Fibroblast of peridontal ligament (primary cell): Measurements from ENCODE around the gene ICA1.
"Not testable (repeated sequence)": the region's sequence is repeated elsewhere in the genome, so short reads cannot be mapped to it uniquely, and the experiment has no call there.

Source experiments
- DNase-seq: peaks from one replicate; pipeline ENCODE4 v3.0.0-alpha.2; 2010; ENCODE audit errors: extremely low read depth

ICA1 gene

DNA sequence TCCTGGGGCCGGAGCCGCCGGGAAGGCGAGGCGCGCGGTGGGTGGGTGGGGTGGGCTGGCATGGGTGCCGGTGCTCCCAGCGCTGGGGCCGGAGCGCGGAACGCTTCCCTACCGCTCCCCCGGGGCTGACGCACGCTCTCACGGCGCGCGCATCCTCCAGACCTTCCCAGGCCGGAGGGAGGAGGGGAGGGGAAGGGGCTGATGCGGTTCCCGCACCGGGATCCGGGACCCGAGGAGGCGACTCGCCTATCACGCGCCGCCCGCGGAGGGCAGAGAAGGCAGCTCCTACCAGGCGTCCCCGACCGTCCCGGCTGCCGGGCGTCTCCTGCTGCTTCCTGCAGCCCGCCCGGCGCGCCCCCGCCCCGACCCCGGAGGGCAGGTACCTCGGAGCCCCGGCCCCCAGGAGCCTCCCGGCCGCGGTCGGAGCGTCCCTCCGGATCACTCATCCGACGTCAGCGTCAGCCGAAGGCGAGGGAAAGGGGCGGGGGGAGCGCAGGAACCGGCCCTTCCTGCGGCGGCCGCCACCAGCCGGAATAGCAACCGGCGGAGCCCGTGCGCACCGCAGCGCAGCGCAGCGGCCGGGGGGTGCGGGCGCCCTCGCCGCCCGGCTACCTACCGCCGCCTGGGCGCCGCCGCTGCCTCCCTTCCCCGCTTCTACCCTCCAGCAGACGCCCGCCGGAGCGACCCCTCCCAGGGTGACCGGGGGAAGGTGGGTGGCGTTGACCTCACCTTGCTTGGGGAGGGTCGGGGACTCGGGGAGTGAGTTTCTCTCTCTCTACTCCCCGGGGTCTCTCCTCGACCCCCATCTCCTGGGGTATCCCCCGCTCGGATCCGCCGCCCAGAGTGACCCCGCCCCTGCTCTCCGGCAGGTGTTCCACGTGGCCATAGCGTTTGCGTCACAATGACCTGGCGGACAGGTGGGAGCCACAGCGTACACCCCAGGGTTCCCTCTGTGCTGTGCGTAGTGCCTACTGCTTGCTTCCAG, at the start of gene ICA1:
ICA1 (minus strand) TSS at position 457 of the 985 bp plus-strand sequence. CDS start 26,241 bp downstream, outside the sequence.
- no peak for DNase-seq

DNA sequence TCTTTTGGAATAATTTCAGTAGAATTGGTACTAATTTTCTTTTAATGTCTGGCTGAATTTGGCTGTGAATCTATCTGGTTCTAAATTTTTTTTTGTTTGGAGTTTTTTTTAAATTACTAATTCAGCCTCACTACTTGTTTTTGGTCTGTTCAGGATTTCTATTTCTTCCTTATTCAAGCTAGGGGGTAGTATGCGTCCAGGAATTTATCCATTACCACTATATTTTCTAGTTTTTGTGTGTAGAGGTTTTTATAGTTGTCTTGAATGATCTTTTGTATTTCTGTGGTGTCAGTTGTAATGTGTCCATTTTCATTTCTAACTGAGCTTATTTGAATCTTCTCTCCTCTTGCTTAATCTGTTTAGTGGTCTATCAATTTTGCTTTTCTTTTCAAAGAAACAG, 48.9 kb upstream of the ICA1 start:
- DNase-seq = no peak

DNA sequence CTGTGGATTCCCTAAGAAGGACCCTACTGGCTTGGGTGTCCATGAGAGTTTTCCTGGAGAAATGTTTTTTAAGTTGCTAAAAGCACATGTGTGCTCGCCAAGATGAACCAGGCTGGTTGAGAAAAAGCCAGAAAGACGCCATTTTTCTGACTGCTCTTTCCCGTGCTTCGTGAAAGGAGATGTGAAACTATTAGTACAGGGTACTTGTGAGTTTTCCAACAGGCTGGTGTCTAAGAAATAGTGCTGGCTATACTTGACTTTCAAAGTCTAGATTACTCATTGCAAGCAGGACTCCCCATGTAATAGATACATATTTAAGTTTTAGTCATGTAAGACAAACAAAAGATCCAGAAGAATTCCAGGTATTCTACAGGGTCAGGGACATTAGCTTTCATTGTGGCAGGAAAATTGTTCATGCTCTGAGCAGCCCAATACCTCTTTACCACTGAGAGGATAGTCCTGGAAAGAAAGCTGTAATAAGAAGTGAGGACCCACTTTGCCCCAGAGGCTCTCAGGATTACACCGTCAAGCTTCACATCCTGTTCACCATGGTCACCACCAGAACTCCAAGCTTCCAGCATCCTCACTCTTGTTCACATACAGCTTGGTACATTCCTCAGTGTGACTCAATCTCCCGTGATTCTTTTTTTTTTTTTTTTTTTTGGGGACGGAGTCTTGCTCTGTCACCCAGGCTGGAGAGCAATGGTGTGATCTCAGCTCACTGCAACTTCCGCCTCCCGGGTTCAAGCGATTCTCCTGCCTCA, 43.8 kb upstream of the ICA1 start:
- no peak for DNase-seq

DNA sequence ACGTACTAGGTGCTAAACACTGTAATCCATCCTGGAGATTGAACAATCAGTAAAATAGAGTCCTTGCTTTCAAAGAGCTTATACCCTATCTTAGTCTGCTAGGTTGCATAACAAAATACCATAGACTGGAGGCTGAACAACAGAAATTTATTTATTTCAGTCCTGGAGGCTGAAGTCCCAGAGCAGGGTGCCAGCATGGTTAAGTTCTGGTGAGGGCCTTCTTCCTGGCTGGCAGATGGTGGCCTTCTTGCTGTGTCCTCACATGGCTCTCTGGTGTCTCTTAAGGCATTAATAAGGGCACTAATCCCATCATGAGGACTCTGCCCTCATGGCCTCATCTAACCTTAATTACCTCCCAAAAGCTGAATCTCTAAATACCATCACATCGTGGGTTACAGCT, 43.1 kb upstream of the ICA1 start:
- DNase-seq = no peak

DNA sequence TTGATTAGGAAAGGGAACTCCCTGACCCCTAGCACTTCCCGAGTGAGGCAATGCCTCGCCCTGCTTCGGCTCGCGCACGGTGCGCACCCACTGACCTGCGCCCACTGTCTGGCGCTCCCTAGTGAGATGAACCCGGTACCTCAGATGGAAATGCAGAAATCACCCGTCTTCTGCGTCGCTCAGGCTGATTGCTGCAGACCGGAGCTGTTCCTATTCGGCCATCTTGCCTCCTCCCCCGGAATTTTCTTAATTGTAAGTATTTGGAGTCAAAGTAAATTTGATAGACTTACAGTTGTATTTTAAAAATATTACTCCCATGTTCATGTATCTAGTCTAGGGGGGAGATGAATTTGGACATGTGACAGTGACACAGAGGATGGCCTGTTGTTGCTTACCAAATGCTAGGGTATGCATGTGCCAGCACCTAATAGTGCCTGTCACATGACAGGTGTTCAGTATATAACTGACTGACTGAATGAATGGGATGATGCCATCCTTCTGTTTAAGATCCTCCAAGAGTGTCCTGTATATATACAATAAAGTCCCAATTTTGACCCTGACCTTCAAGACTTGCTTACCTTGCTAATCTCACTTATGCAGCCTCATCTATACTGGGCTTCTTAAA, 42.0 kb upstream of the ICA1 start:
- no peak for DNase-seq

DNA sequence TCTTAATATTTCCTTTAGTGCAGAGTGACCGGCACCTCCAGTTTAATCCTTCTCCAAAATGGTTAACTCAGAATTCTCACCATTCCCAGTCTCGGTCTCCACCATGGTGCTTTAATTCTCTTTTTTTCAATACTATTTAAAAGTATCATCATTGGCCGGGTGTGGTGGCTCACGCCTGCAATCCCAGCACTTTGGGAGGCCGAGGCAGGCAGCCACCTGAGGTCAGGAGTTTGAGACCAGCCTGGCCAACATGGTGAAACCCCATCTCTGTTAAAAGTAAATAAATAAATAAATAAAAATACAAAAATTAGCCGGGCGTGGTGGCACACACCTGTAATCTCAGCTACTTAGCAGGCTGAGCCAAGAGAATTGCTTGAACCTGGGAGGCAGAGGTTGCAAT, 35.1 kb upstream of the ICA1 start:
- DNase-seq = not testable (repeated sequence)

DNA sequence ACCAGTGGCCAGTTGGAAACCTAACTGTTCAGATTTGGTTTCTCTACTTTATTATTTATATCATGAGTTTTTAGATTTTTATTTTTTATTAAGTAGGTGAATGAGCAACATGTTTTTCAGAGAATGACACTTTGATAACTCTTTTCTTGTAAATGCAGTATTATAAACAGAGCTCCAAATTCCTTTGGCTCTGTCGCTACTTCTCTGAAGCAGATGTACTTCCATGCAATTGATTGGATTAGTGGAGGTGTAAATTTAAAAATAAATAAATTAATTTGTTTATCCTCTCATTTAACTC, 34.3 kb upstream of the ICA1 start:
- no peak for DNase-seq

DNA sequence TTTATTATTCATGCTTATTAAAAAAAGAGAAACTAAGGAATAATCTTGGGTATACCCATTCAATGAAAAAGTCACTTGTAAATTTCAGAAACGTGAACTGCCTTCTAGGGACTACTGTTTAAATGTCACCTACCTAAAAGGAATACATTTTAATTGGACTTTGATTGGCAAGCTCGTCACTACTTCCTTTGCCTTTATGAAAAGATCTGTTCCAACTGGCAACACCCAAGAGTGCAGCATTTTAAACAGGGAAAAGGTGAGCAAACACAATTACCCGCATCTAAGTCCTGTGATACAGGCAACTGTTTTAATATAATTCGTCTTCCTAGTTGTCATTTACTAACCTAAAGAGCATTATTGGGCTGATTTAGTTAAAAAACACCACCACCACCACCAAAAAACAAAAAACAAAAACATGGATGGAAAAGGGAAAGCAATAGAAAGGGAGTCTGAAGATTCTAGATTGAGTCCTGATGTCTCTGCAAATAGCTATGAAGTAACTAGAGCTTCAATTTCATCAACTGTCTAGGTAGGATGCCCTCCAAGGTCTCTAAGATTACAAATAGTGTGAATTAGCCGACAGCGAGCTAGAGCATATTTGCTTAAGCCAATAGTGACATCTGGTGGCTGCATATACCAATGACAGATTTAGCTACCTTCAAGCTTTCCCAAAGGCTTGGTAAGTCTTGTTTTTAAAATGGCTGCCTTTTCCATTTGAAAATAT, 33.8 kb upstream of the ICA1 start:
- DNase-seq = peak; percentile 79

DNA sequence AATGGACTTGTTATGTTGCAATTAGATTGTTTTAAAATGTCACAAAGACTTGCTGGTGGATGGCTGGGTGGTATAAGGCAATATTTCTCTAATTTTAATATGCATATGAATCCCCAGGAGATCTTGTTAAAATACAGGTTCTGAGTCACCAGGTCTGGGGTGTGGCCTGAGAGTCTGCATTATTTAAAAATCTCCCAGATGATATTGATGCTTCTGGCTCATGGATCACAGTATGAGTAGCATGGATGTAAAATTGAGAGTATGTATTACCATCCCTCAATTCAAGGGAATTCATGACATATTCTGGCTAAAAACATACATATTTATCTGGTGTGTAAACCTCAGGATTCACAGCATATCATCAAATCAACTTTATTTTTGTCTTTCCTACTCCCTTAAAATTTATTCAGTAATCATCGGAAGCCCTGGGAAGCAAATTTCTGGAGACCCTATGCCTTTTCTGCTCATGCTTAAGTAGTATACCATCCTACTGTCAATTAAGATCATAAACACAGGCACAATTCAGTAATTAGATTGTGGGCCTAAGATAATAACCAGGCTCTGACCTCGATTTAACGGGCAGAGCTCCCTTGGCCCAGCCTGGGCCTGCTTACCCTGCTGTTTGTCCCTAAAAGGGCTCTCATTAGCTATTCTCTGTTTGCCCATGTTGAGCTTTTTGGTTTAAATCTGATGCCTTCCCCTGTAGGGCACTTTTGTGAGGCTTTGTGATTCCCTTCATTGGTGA, 29.6 kb upstream of the ICA1 start:
- no peak for DNase-seq

DNA sequence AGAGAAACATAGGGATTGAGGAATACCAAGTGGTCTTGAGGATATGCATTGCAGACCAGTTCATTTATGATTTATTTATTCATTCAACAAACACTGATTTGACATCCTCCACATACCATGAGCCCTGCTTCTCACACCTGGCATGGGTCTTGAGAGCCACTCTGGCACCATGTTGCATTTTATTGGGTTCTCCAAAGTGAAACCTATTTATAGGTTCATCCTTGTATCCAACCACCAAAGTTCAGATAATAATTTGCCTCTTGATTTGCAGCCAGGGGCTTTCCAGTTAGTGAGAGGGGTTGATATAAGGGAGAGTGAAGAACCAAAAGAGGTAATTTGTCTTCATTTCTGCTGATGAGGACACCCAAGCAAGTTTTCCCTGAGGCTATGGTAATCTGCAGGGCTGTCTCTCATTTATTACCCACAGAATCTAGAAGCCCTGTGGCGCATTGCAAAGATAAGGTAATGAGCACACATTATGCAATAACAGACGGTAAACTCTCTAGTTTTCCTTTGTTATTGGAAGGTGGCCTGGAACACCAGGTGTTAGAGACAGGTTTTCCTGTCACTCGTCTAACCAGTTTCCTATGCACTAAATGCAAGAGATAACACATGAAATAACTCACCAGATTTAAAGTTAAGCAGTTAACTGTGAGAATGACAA, 28.8 kb upstream of the ICA1 start:
- DNase-seq = no peak

DNA sequence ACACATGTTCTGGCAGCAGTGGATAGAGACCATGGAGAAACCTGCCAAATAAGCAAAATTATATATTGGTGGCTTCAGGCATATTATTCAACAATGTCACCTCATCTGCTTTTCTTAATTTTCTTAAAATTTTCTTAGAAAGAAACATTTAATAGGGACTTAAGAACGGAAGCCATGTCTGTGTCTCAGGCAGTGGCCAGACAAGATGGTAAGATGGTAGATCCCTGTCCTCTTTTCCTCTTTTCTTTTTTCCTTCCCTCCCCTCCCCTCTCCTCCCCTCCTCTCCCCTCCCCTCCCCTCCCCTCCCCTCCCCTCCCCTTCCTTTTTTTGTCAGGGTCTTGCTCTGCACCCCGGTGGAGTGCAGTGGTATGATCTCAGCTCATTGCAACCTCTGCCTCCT, 24.2 kb upstream of the ICA1 start:
- DNase-seq = no peak

DNA sequence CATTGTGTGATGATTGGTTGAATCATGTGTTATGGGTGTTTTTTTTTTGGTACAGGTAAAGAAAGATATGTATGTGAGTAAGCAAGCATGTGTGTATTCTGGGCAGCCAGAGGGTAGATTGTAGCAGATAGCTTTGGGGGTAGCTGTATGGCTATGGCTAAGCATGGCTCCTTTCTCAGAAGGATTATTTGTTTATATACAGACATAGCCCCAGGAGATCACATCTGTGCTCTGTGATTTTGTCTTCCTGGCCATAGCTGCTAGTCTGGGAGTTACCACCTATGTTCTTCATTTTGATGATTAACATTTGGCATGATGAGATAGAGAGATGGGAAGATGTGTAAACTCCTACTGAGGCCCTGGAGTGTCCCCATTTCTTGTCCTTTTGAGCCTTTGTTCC, 23.2 kb upstream of the ICA1 start:
- DNase-seq = no peak

DNA sequence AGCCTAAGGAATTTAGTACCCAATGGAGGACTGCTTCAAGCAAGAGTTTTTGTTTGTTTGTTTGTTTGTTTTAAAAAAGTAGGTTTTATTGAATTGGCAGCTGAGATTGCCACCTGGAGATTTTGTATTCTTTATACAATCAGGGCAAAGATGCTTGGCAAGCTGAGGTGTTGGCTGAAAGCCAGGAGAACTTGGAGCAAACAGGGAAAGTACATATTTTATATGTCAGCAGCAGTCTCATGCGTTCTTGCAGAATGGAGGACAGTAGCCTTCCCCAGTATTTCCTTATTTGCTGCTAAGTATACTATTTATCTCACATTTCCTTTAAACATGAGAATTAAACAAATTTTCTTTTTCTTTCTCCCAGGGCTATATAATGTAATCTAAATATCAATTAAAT, 22.6 kb upstream of the ICA1 start:
- no peak for DNase-seq

DNA sequence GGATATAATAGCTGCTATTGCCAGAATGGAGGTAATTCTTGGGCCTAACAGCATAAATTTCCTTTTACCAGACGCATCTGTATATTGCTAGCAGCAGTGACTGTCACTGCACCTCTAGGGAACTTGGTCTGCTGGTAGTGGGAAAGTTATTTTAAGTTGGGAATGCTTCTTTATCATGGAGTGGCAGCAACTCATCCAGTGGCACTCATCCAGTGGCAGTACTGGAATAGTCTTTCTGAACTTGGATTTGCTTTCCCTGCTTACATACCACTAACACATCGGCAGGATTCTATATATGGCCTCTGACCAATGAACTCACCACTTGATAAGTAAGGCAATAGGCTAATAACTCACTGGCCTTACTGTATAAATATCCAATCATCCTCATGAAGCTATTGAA, 22.0 kb upstream of the ICA1 start:
- DNase-seq = no peak

DNA sequence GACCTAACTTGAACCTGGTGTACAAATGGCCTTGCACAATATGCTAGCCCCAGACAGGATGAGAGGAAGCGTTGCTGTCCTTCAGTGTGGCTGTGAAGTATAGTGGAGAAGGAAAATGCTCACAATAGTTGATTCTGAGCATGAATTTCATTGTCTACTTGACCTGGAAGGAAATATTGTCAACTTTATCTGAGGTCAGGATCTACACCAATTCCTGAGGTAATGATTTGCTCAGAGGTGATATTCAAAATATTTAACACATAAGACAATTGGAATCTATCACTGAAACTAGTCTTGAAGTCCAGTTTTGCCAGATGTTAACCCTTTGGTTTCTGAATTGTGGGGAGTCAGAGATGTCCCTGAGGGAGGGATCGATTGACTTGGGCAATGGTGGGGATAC, 20.9 kb upstream of the ICA1 start:
- DNase-seq = no peak

DNA sequence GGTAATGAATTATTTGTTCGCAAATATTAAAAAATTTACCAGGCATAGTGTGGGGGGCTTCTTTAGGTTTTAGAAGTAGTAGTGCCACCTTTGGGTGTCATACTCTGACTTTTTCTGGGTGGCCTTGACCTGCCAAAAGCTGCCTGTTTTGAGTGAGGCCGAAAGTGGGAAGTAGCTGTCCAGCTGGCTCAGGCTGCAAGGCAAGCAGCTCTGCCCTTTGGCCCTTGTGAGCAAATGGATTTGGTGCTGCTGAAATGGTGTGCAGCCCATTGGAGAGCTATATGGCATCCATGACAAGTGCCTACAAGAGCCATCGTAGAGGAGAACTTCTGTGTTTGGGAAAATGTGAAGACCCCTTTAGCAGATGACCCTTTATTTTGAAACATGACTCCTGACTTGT, 20.2 kb upstream of the ICA1 start:
- DNase-seq = no peak

DNA sequence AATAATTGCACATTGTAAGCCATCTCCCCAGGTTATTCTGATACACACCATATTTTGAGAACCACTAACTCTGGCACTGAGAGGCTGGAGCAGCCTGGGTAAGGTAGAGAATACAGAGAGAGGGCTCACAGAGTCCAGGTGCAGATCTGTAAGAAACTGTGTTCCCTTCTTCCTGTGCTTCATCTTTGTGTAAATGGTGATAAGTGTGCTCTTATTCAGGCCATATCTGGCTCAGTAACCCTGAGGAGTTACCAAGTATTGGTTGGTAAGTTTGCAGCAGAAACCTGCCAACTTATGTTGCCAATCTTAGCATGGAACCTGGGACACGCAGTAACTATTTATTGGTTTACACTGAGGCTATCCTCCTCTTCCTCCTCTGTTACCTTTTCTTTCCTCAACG, 16.2 kb upstream of the ICA1 start:
- DNase-seq = no peak

DNA sequence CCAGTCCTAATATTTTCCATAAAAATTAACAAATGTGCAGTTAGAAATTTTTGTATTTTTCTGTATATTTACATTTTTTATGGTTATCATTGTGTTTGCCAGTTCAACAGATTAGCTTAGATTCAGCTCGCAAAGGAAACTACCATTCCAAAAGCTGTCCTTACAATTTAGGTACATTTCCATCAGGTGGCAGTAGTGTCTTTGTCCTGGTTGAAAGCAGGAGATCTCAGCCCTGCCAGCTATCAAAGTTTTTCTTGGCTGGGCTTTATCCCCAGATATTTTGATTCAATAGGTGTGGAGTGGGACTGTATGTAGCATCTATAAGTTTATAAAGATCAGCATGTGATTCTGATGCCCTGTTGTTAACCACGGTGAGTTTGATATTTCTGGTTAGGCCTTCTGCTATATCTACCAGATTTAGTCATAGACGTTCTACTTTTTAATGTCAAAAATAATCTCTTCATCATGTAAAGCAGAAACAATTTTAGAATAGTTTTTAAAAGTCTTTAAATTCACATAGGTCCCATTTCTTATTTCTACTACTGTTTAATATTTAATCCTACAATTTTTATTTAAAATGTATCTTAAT, 15.5 kb upstream of the ICA1 start:
- DNase-seq = no peak

DNA sequence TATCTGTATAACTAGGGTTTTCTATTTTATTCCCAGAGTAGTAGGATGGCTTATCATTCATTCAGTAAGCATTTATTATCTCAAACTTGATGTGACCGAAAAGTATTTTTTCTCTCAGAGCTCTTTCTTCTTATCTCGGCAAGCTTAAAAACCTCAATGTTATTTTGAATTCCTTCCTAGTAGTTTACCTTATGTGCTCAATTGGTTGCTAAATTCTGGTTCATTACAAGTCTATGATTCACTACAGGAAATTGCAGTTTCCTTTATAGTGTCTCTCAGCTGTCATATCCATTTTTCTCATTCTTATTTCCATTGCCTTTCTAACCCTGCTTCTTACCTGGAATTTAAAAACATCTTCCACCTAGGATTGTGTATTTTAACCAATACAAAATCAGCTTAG, 12.6 kb upstream of the ICA1 start:
- DNase-seq = no peak

DNA sequence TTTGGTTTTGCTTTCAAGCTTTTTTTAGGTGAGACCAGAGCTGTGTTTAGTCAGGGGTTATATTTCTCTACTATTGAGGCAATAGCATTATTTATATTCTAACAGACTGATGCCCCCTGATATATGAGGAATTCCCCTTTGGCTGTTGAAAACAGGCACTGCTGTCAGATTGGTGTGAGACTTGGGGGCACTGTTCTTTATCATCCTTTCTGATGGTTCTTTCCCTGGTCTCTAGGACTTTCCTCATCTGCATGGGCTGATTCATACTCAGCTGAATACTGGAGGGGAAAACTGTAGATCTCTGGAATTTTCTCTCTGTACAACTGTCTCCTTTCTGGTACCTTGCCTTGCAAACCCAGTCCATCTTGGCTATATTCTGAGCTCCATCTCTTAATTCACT, 10.0 kb upstream of the ICA1 start:
- DNase-seq = no peak
